ENCODE data around the gene TMEM163. TPM values are rescaled to one million over a fixed set of nuclear protein-coding genes. Genes with fewer than 3 reads are reported as not detected.

Gene TMEM163
- total RNA-seq, 2 donors from 2014 or later = 16.2 to 27.5 TPM

DNA sequence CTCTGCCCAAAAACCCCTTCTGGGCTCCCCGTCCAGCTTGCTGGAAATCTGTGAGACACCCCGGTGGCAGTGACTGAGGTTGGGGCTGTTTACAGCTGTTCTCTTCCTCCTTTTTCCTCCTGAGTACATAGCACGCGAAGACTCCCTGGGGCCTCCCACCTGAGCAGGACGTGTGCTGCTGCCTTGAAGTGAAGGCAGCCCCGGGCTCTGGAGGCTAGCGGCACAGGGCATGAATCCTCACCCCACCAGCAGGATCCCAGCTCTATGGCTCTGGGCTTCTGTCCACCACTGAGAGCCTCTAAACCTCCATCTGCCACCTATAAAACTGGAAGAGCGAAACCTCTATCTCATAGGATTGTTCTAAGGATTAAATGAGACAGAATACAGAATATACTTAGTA, 182.5 kb downstream of the TMEM163 start:
- H3K4me1 ChIP-seq = no peaks in the 10 kb centered on the region
- H3K4me3 ChIP-seq = no peak overlapping the region
- TF ChIP-seq, protein P1, sequence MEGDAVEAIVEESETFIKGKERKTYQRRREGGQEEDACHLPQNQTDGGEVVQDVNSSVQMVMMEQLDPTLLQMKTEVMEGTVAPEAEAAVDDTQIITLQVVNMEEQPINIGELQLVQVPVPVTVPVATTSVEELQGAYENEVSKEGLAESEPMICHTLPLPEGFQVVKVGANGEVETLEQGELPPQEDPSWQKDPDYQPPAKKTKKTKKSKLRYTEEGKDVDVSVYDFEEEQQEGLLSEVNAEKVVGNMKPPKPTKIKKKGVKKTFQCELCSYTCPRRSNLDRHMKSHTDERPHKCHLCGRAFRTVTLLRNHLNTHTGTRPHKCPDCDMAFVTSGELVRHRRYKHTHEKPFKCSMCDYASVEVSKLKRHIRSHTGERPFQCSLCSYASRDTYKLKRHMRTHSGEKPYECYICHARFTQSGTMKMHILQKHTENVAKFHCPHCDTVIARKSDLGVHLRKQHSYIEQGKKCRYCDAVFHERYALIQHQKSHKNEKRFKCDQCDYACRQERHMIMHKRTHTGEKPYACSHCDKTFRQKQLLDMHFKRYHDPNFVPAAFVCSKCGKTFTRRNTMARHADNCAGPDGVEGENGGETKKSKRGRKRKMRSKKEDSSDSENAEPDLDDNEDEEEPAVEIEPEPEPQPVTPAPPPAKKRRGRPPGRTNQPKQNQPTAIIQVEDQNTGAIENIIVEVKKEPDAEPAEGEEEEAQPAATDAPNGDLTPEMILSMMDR (IDR thresholded peaks at IDR 0.05) = no peak
- no peak for TF ChIP-seq POLR2A (IDR thresholded peaks at IDR 0.05)
- intact Hi-C loops (cut with DNase I) = no loop called here
- ATAC-seq (no peak), DNase-seq (no peak)
- H3K36me3 ChIP-seq (replicated peaks in 1 of 2; ENCODE audit: insufficient read depth in 1 of 2, low read depth in 2 of 2) = no peaks in the 10 kb centered on the region
- no peak overlapping the region for H3K27ac ChIP-seq
- H3K27me3 ChIP-seq = no peaks in the 10 kb centered on the region
- H3K9me3 ChIP-seq = no peaks in the 10 kb centered on the region
- WGBS, 2 donors = 87 to 95% methylated on average over 7 to 8 of the region's 8 CpGs

DNA sequence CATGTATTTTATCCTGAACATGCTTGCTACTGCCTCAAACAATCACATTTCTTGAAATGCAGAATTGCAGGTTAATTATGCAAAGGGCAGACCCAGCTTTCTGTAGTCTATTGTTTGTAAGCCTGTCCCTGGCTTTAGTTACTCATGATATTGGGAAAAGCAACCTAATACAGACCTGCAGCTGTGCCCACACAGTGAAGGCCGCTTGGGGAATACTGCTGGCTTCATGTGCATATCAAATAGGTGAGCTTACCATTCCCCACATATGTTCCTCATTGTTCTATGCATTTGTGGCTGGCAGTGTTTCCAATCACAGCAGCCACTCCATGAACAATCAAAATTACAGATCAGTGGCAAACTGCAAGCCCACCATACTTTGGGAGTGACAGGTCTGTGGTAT, 186.3 kb downstream of the TMEM163 start:
- no peaks in the 10 kb centered on the region for H3K27me3 ChIP-seq
- no peak for ATAC-seq
- intact Hi-C loops (cut with DNase I) = no loop called here
- H3K27ac ChIP-seq = no peak overlapping the region
- H3K9me3 ChIP-seq = no peaks in the 10 kb centered on the region
- TF ChIP-seq, protein P1 (IDR thresholded peaks at IDR 0.05) = no peak
- no peak for DNase-seq
- no peaks in the 10 kb centered on the region for H3K36me3 ChIP-seq (replicated peaks in 1 of 2; ENCODE audit: insufficient read depth in 1 of 2, low read depth in 2 of 2)
- 78 to 100% methylated on average over 1 of the region's 1 CpG for WGBS, 2 donors
- H3K4me1 ChIP-seq = no peaks in the 10 kb centered on the region
- no peak overlapping the region for H3K4me3 ChIP-seq

DNA sequence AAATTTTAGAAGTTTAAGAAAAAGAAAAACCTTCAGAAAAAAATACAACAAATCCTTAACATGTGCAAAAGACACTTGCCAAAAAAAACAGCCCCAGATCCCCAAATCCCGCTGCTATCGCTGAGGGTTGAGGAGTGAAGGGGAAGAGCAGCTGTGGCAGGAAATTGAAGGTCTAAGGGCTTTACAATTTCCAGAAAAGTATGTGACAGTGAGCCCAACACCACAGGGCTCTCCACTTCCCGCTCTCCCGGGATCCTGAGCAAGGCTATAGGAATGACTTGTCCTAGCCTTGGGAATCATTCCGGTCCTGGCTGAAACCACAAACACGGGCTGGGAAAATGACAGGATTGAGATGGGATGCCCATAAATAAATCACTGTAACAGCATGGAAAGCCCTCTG, 191.4 kb downstream of the TMEM163 start:
- WGBS, 2 donors = 56 to 63% methylated on average over 6 of the region's 6 CpGs
- Histone ChIP-seq H3K27me3 (no peaks in the 10 kb centered on the region), H3K9me3 (no peaks in the 10 kb centered on the region), H3K4me3 (no peak overlapping the region), H3K27ac (no peak overlapping the region), H3K4me1 (no peaks in the 10 kb centered on the region), H3K36me3 (replicated peaks in 1 of 2; ENCODE audit: insufficient read depth in 1 of 2, low read depth in 2 of 2) (no peaks in the 10 kb centered on the region)
- intact Hi-C loops (cut with DNase I) = no loop called here
- TF ChIP-seq POLR2A (IDR thresholded peaks at IDR 0.05) = no peak
- TF ChIP-seq, protein P1 (IDR thresholded peaks at IDR 0.05) = no peak
- ATAC-seq = no peak
- DNase-seq = no peak

DNA sequence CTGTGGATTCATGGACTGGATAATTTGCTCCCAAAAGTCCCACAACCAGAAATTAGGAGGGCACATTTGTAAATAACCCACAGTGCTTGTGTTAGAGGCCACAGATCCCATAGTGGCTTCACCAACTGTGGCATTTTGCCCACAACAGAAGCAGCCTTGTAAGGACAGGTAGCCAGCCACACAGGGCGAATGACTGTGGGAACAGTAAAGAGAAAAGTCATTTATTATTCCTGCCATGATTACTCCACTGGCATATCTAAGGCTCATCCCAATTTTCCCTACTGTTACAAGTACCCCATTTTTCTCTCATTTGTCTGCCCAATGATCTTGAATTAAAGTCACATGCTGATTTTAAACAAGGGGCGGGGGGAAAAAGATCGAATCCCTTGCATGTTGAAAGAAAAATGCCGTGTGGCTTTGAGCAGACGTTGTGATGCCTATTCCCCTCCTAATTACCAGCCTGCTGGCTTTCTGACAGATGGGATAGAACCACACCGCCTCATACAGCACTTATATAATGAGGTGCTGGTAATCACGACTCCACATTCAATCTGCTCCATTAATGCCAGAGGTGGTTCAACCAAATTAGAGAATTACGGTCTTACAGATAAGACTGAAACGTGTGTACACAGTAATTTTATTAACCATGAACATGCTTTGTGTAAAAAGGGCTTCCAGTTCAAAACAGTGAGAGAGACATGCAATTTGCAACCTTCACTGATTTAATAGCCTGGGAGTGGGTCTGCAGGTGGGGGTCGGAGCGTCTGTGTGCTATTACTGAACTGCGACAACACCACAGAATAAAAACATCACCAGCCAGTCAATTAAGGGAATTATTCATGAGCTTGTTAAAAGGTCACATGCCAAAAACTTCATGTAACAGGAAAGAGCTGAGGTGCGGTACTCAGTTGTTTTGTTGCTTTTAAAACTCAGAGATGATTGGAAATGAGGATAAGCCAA, 196.0 kb downstream of the TMEM163 start:
- whole genome bisulfite sequencing, 2 donors = 70 to 73% methylated on average over 13 of the region's 13 CpGs
- H3K27me3 ChIP-seq = no peaks in the 10 kb centered on the region
- no peak for TF ChIP-seq POLR2A (IDR thresholded peaks at IDR 0.05)
- TF ChIP-seq, protein P1 (IDR thresholded peaks at IDR 0.05) = no peak
- no peaks in the 10 kb centered on the region for H3K9me3 ChIP-seq
- intact Hi-C loops (cut with DNase I) = no loop called here
- no peak for DNase-seq
- no peak overlapping the region for H3K4me3 ChIP-seq
- H3K4me1 ChIP-seq = no peaks in the 10 kb centered on the region
- ATAC-seq = no peak
- no peak overlapping the region for H3K27ac ChIP-seq
- no peaks in the 10 kb centered on the region for H3K36me3 ChIP-seq (replicated peaks in 1 of 2; ENCODE audit: insufficient read depth in 1 of 2, low read depth in 2 of 2)

DNA sequence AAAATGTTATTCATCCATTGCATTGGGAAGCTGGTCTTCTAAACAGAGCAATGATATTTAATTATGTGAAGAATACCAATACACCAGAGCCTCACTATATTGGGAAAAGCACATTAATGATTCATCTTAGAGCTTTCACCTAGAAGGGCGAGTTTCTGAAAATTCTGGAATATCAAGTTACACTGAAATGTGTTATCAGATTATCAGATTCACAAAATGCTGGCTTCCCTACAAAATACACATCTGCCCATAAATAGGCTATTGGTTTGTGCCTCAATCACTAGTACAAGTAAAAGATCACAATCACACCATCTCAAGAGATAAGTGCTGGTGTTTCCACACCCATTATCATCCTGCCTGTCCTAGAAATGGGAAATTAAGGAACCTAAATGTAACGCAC, 200.7 kb downstream of the TMEM163 start:
- TF ChIP-seq, protein P1 (IDR thresholded peaks at IDR 0.05) = no peak
- TF ChIP-seq POLR2A (IDR thresholded peaks at IDR 0.05) = no peak
- Histone ChIP-seq H3K36me3 (replicated peaks in 1 of 2; ENCODE audit: insufficient read depth in 1 of 2, low read depth in 2 of 2) (no peaks in the 10 kb centered on the region), H3K4me3 (no peak overlapping the region), H3K4me1 (no peaks in the 10 kb centered on the region), H3K9me3 (no peaks in the 10 kb centered on the region), H3K27ac (no peak overlapping the region), H3K27me3 (no peaks in the 10 kb centered on the region)
- DNase-seq (no peak), ATAC-seq (no peak)
- 69 to 70% methylated on average over 2 of the region's 2 CpGs for WGBS, 2 donors
- intact Hi-C loops (cut with DNase I) = no loop called here

All from body of pancreas (tissue), 4 donors.